K562 (cell line): ENCODE results near the gene NYAP1.

Experiments used
- CUX1 ChIP-seq: fragments of 200-800 bp; sonication (Bioruptor generic); IDR thresholded peaks from 2 replicates; pipeline ENCODE4 v1.6.1; 2016; ENCODE audit warnings: missing genetic modification characterization, missing compliant biosample characterization
- HDAC3 ChIP-seq: fragments of 450-650 bp; IDR thresholded peaks from 2 replicates; pipeline ENCODE4 v1.6.1; 2018; ENCODE audit warnings: borderline replicate concordance, mild to moderate bottlenecking, moderate library complexity; ENCODE audit not compliant: partially characterized antibody
- JUND ChIP-seq, 2 experiments: IDR thresholded peaks; 2 replicates in 1 of 2; 3 replicates in 1 of 2; pipeline ENCODE4 v1.6.1; 2011; ENCODE audit warnings: borderline replicate concordance in 2 of 2, low read depth in 2 of 2, low read length in 2 of 2, improper control_type of control experiment in 1 of 2, missing biosample characterization in 1 of 2, missing genetic modification characterization in 1 of 2, missing genetic modification reagents in 1 of 2
- RAD21 ChIP-seq, 2 experiments: fragments of 250-450 bp in 1 of 2; fragments of 450-650 bp in 1 of 2; sonication (Bioruptor Pico) in 1 of 2; formaldehyde crosslinking in 1 of 2; IDR thresholded peaks in 1 of 2; conservative IDR thresholded peaks in 1 of 2; 2 replicates each; pipeline versions ENCODE4 v1.4.0 to v1.8.0; 2020 to 2022; ENCODE audit warnings: mild to moderate bottlenecking in 2 of 2, moderate library complexity in 1 of 2
- RNF2 ChIP-seq: sonication (generic); IDR thresholded peaks from 2 replicates; pipeline ENCODE4 v1.6.1; 2016
- ZNF445 ChIP-seq: fragments of 250-450 bp; sonication (Bioruptor Pico); IDR thresholded peaks from 2 replicates; pipeline ENCODE4 v1.4.0; 2020; ENCODE audit warnings: low read depth, mild to moderate bottlenecking, moderate library complexity
- TF ChIP-seq, protein P1 (sequence below), 3 experiments: IDR thresholded peaks in 2 of 3; conservative IDR thresholded peaks in 1 of 3; 2 replicates each; pipeline ENCODE4 v1.5.1; 2011 to 2012; ENCODE audit warnings: low read length in 3 of 3, mild to moderate bottlenecking in 3 of 3, control low read depth in 2 of 3, improper control_type of control experiment in 1 of 3, inconsistent platforms in 1 of 3, low read depth in 1 of 3, mixed read lengths in 1 of 3, moderate library complexity in 1 of 3; ENCODE audit not compliant: insufficient read depth in 2 of 3

DNA sequence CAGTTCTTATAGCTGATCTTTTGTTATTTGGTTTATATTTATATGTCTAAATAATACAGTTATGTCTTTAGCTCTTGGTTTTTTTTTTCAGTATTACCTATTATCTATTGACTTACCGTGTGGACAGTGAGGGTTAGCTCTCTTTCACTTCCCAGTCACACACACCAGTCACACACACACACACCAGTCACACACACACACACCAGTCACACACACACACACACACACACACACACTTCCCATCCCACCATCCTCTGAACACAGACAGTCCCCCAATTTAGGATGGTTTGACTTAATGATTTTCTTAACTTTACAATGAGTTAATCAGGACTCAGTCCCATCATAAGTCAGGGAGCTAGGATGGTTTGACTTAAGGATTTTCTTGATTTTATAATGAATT, 36.4 kb downstream of the NYAP1 start:
- TF ChIP-seq ZNF445 (CRISPR knock-in tag) = no peak
- no peak for TF ChIP-seq HDAC3
- TF ChIP-seq JUND (IDR thresholded peaks at IDR 0.05; ENCODE audit: borderline replicate concordance, low read depth, low read length) = no peak
- TF ChIP-seq JUND (tag; IDR thresholded peaks at IDR 0.05; ENCODE audit: borderline replicate concordance, low read depth, low read length) = no peak
- TF ChIP-seq CUX1 (CRISPR knock-in tag) = no peak
- TF ChIP-seq, protein P1, sequence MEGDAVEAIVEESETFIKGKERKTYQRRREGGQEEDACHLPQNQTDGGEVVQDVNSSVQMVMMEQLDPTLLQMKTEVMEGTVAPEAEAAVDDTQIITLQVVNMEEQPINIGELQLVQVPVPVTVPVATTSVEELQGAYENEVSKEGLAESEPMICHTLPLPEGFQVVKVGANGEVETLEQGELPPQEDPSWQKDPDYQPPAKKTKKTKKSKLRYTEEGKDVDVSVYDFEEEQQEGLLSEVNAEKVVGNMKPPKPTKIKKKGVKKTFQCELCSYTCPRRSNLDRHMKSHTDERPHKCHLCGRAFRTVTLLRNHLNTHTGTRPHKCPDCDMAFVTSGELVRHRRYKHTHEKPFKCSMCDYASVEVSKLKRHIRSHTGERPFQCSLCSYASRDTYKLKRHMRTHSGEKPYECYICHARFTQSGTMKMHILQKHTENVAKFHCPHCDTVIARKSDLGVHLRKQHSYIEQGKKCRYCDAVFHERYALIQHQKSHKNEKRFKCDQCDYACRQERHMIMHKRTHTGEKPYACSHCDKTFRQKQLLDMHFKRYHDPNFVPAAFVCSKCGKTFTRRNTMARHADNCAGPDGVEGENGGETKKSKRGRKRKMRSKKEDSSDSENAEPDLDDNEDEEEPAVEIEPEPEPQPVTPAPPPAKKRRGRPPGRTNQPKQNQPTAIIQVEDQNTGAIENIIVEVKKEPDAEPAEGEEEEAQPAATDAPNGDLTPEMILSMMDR (IDR thresholded peaks at IDR 0.05 in 2 of 3, conservative IDR thresholded peaks at IDR 0.05 in 1 of 3; ENCODE audit: insufficient read depth in 2 of 3, low read depth in 1 of 3, low read length in 3 of 3) = no peak
- TF ChIP-seq RAD21 (CRISPR knock-in tag; conservative IDR thresholded peaks at IDR 0.05 in 1 of 2, IDR thresholded peaks at IDR 0.05 in 1 of 2) = no peak
- no peak for TF ChIP-seq RNF2
